GM19240 (cell line): ENCODE results near the gene TTYH1.

Source experiments
- DNase-seq: peaks from one replicate; pipeline ENCODE4 v3.0.0; 2011; ENCODE audit warnings: low spot score; ENCODE audit not compliant: insufficient read length

Gene TTYH1

GRCh38 chr19:54475706-54476105, 60.4 kb downstream of the TTYH1 start:
- no peak for DNase-seq

- no peak for DNase-seq
These were observed 62.4 kb downstream of the TTYH1 start for GRCh38 chr19:54477650-54478049.

- no peak for DNase-seq
These were observed 63.5 kb downstream of the TTYH1 start for GRCh38 chr19:54478677-54479266.

- DNase-seq: no peak
These were observed 64.8 kb downstream of the TTYH1 start for GRCh38 chr19:54480051-54480450.

DNA sequence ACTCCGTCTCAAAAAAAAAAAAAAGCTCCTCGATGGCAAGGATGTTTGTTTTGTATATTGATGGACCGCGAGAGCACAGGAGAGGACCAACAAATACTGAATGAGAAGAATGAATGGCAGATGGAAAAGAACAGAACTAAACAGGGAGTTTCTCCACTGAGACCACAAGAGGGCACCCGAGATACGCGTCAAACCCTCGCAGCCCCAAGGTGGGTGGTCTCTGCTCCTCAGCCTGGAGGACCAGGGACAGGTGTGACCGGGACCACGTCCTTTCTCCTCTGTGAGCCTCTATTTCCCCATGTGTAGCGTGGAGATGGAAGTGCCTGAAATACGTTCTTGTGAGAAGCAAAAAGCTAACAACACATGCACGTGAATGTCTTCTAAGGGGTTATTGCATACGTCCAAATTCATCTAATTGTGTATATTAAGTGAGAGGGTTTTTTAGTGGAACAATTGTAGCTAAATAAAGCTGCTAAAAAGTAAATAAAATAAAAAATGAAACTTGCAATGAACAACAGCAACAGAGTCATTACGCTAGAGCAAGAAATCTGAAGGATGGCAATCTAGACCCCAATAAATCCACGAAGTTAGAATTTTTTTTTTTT, 66.2 kb downstream of the TTYH1 start:
- DNase-seq: no peak

- DNase-seq: no peak
These were observed 67.6 kb downstream of the TTYH1 start for GRCh38 chr19:54482889-54483288.

GRCh38 chr19:54484451-54484850, 69.2 kb downstream of the TTYH1 start:
- DNase-seq: no peak

GRCh38 chr19:54485851-54486250, 70.6 kb downstream of the TTYH1 start:
- DNase-seq: no peak
